H9 (cell line): ENCODE results near the gene YWHAB. TPM values are rescaled to one million over a fixed set of nuclear protein-coding genes. Genes with fewer than 3 reads are reported as not detected.

Experiments used
- DNase-seq: peaks from one replicate; pipeline ENCODE4 v3.0.0-alpha.2; 2017
- H2AFZ ChIP-seq: one replicate; pipeline ENCODE4 v1.6.1; 2013; ENCODE audit warnings: mild to moderate bottlenecking, low read length, control low read depth, moderate library complexity
- H2AK5ac ChIP-seq: 2 replicates; pipeline ENCODE4 v1.6.1; 2013; ENCODE audit warnings: low read length, control low read depth, mixed read lengths; ENCODE audit not compliant: insufficient read length
- H2BK120ac ChIP-seq: one replicate; pipeline ENCODE4 v1.6.1; 2013; ENCODE audit warnings: low read depth, mild to moderate bottlenecking, low read length, control low read depth, inconsistent platforms; ENCODE audit not compliant: poor library complexity, severe bottlenecking
- H2BK12ac ChIP-seq: 2 replicates; pipeline ENCODE4 v1.6.1; 2013; ENCODE audit warnings: low read length, control low read depth, mixed read lengths, low read depth; ENCODE audit not compliant: insufficient read length
- H2BK15ac ChIP-seq: 2 replicates; pipeline ENCODE4 v1.6.1; 2013; ENCODE audit warnings: low read depth, low read length, control low read depth
- H2BK20ac ChIP-seq: one replicate; pipeline ENCODE4 v1.6.1; 2013; ENCODE audit warnings: low read depth, mild to moderate bottlenecking, low read length, control low read depth, inconsistent platforms; ENCODE audit not compliant: poor library complexity, severe bottlenecking
- H2BK5ac ChIP-seq: 2 replicates; pipeline ENCODE4 v1.6.1; 2013; ENCODE audit warnings: low read length, control low read depth, mixed read lengths; ENCODE audit not compliant: insufficient read length
- H3K14ac ChIP-seq: 2 replicates; pipeline ENCODE4 v1.6.1; 2013; ENCODE audit warnings: low read length, control low read depth; ENCODE audit not compliant: insufficient read depth
- H3K18ac ChIP-seq: 2 replicates; pipeline ENCODE4 v1.6.1; 2013; ENCODE audit warnings: low read depth, mild to moderate bottlenecking, mixed read lengths, low read length, control low read depth; ENCODE audit not compliant: insufficient read length
- H3K23ac ChIP-seq: 2 replicates; pipeline ENCODE4 v1.6.1; 2013; ENCODE audit warnings: low read length, control low read depth, mixed read lengths, low read depth; ENCODE audit not compliant: insufficient read length
- H3K23me2 ChIP-seq: 2 replicates; pipeline ENCODE4 v1.6.1; 2013; ENCODE audit warnings: low read depth, mild to moderate bottlenecking, mixed read lengths, low read length, control low read depth; ENCODE audit not compliant: insufficient read length, poor library complexity, severe bottlenecking
- H3K27ac ChIP-seq: 2 replicates; pipeline ENCODE4 v1.5.1; 2013; ENCODE audit warnings: low read length, control low read depth, mixed read lengths, low read depth; ENCODE audit not compliant: insufficient read length
- H3K27me3 ChIP-seq: 2 replicates; pipeline ENCODE4 v1.6.1; 2013; ENCODE audit warnings: low read length, control low read depth, inconsistent platforms; ENCODE audit not compliant: insufficient read depth
- H3K4ac ChIP-seq: 2 replicates; pipeline ENCODE4 v1.6.1; 2013; ENCODE audit warnings: low read depth, mild to moderate bottlenecking, control low read depth, inconsistent platforms, low read length, moderate library complexity
- H3K4me1 ChIP-seq: 2 replicates; pipeline ENCODE4 v1.6.1; 2013; ENCODE audit warnings: low read length, control low read depth, inconsistent platforms; ENCODE audit not compliant: insufficient read depth
- H3K4me2 ChIP-seq: 2 replicates; pipeline ENCODE4 v1.6.1; 2013; ENCODE audit warnings: low read length, control low read depth, mixed read lengths; ENCODE audit not compliant: insufficient read length, insufficient read depth
- H3K56ac ChIP-seq: 2 replicates; pipeline ENCODE4 v1.6.1; 2013; ENCODE audit warnings: low read depth, mild to moderate bottlenecking, mixed read lengths, low read length, control low read depth; ENCODE audit not compliant: insufficient read length
- H3K79me1 ChIP-seq: 2 replicates; pipeline ENCODE4 v1.6.1; 2013; ENCODE audit warnings: low read depth, mild to moderate bottlenecking, moderate library complexity, low read length, control low read depth, inconsistent platforms; ENCODE audit not compliant: insufficient read depth, poor library complexity, severe bottlenecking
- H3K79me2 ChIP-seq: 2 replicates; pipeline ENCODE4 v1.6.1; 2013; ENCODE audit warnings: low read length, control low read depth, inconsistent platforms; ENCODE audit not compliant: insufficient read depth
- H3K9ac ChIP-seq: 2 replicates; pipeline ENCODE4 v1.6.1; 2013; ENCODE audit warnings: low read length, control low read depth, mixed read lengths; ENCODE audit not compliant: insufficient read length; ENCODE audit errors: extremely low read depth
- H3K9me3 ChIP-seq: one replicate; pipeline ENCODE4 v1.6.1; 2013; ENCODE audit warnings: low read depth, low read length, inconsistent platforms; ENCODE audit not compliant: control insufficient read depth
- H3T11ph ChIP-seq: one replicate; pipeline ENCODE4 v1.6.1; 2013; ENCODE audit warnings: mild to moderate bottlenecking, low read length, control low read depth, inconsistent platforms
- H4K20me1 ChIP-seq: one replicate; pipeline ENCODE4 v1.6.1; 2013; ENCODE audit not compliant: control insufficient read depth, insufficient read length, insufficient read depth
- H4K5ac ChIP-seq: 2 replicates; pipeline ENCODE4 v1.6.1; 2013; ENCODE audit warnings: low read depth, mild to moderate bottlenecking, mixed read lengths, low read length, control low read depth; ENCODE audit not compliant: insufficient read length
- H4K8ac ChIP-seq: replicated peaks from 2 replicates; pipeline ENCODE4 v1.6.1; 2013; ENCODE audit warnings: low read length, control low read depth, mixed read lengths, low read depth; ENCODE audit not compliant: insufficient read length
- H4K91ac ChIP-seq: 2 replicates; pipeline ENCODE4 v1.6.1; 2013; ENCODE audit warnings: low read depth, mild to moderate bottlenecking, moderate library complexity, mixed read lengths, low read length, control low read depth; ENCODE audit not compliant: insufficient read length
- H3K27ac Mint-ChIP-seq, 3 experiments: 2 replicates in 2 of 3; 3 replicates in 1 of 3; pipeline ENCODE4 v1.8.0; 2020 to 2021; ENCODE audit warnings: mixed read lengths in 3 of 3, mild to moderate bottlenecking in 1 of 3, moderate library complexity in 1 of 3
- H3K27me3 Mint-ChIP-seq: 2 replicates; pipeline ENCODE4 v1.8.0; 2021; ENCODE audit warnings: low read depth, mild to moderate bottlenecking, moderate library complexity, mixed read lengths
- H3K36me3 Mint-ChIP-seq, 3 experiments: 2 replicates in 2 of 3; 3 replicates in 1 of 3; pipeline ENCODE4 v1.8.0; 2020 to 2021; ENCODE audit warnings: low read depth in 3 of 3, mixed read lengths in 3 of 3; ENCODE audit not compliant: insufficient read depth in 1 of 3
- H3K4me1 Mint-ChIP-seq, 2 experiments: 2 replicates each; pipeline ENCODE4 v1.8.0; 2020; ENCODE audit warnings: mixed read lengths in 2 of 2
- H3K4me3 Mint-ChIP-seq, 2 experiments: 2 replicates in 1 of 2; 3 replicates in 1 of 2; pipeline ENCODE4 v1.8.0; 2020 to 2021; ENCODE audit warnings: mild to moderate bottlenecking in 2 of 2, mixed read lengths in 2 of 2, moderate library complexity in 1 of 2
- H3K9me3 Mint-ChIP-seq, 2 experiments: 2 replicates in 1 of 2; 3 replicates in 1 of 2; pipeline ENCODE4 v1.8.0; 2020; ENCODE audit warnings: mild to moderate bottlenecking in 2 of 2, mixed read lengths in 2 of 2, moderate library complexity in 1 of 2
- CTCF ChIP-seq: fragments of 200-600 bp; sonication (generic); conservative IDR thresholded peaks from 3 replicates; pipeline ENCODE4 v1.8.0; 2021; ENCODE audit warnings: antibody characterized with exemption, mild to moderate bottlenecking
- WGBS: extraction: QIAGEN DNeasy Blood & Tissue Kit; methylation state at CpG from one replicate; pipeline ENCODE4 v1.1.7; 2013; ENCODE audit warnings: missing lambda C conversion rate, low lambda C conversion rate, mixed read lengths; ENCODE audit not compliant: insufficient read length; ENCODE audit errors: extremely low coverage; 5-methylcytosine and 5-hydroxymethylcytosine counted together
- total RNA-seq: library from RNA; stranded (reverse); gene quantifications from 2 replicates; pipeline ENCODE4 v1.2.1, GENCODE V29; 2021

The YWHAB gene
- total RNA-seq, 1 experiment from 2014 or later: 203 TPM

DNA sequence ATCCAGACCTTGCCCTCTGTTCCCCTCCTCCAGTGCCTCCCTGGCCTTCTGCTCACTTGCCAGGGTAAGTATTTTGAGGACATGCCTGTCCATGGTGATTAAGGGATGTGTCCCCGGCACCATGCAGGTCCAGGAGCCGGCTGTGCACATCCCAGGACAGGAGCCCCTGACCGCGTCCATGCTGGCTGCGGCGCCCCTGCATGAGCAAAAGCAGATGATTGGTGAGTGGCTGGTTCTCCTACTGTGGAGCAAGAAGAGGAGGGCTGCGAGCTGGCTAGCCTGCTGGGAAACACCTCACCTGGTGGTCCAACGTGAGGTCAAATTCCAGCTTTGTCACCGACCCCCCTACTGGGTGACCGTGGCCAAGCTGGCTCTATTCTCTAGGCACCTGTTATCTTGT is 51.0 kb downstream of the YWHAB start:
- no CpG with 5 or more reads among the region's 10 CpGs for WGBS
- Histone ChIP-seq H2BK15ac (no peak overlapping the region), H3T11ph (no peak overlapping the region), H2AK5ac (no peak overlapping the region), H3K56ac (no peak overlapping the region), H3K27me3 (no peaks in the 10 kb centered on the region), H3K4ac (no peak overlapping the region), H3K14ac (no peak overlapping the region), H4K5ac (no peak overlapping the region), H4K20me1 (no peaks in the 10 kb centered on the region), H3K9ac (no peak overlapping the region), H3K79me2 (no peaks in the 10 kb centered on the region), H2BK12ac (no peak overlapping the region), H2BK20ac (no peak overlapping the region), H3K79me1 (no peaks in the 10 kb centered on the region), H3K18ac (no peak overlapping the region), H3K23me2 (no peaks in the 10 kb centered on the region), H4K8ac (no peak overlapping the region), H2BK120ac (no peak overlapping the region), H4K91ac (no peak overlapping the region), H3K27ac (no peak overlapping the region), H3K23ac (no peak overlapping the region), H3K4me2 (no peak overlapping the region), H2BK5ac (no peak overlapping the region), H3K9me3 (no peaks in the 10 kb centered on the region), H3K4me1 (no peaks in the 10 kb centered on the region), H2AFZ (no peak overlapping the region)
- peak overlapping the region in 1 of 3 experiments; percentile 53; a peak in 2 of 7 replicates for H3K27ac Mint-ChIP-seq
- no peak overlapping the region for H3K4me3 Mint-ChIP-seq
- no peaks in the 10 kb centered on the region for H3K9me3 Mint-ChIP-seq
- DNase-seq: no peak
- H3K27me3 Mint-ChIP-seq: no peaks in the 10 kb centered on the region
- peaks cover 15 to 74% (median 56%) of the 10 kb centered on the region in 3 experiments; a peak in 6 of 7 replicates for H3K36me3 Mint-ChIP-seq
- no peaks in the 10 kb centered on the region for H3K4me1 Mint-ChIP-seq
- no peak for TF ChIP-seq CTCF
